ENCODE measurements around the gene ITGAE.

- TF ChIP-seq, protein P1, sequence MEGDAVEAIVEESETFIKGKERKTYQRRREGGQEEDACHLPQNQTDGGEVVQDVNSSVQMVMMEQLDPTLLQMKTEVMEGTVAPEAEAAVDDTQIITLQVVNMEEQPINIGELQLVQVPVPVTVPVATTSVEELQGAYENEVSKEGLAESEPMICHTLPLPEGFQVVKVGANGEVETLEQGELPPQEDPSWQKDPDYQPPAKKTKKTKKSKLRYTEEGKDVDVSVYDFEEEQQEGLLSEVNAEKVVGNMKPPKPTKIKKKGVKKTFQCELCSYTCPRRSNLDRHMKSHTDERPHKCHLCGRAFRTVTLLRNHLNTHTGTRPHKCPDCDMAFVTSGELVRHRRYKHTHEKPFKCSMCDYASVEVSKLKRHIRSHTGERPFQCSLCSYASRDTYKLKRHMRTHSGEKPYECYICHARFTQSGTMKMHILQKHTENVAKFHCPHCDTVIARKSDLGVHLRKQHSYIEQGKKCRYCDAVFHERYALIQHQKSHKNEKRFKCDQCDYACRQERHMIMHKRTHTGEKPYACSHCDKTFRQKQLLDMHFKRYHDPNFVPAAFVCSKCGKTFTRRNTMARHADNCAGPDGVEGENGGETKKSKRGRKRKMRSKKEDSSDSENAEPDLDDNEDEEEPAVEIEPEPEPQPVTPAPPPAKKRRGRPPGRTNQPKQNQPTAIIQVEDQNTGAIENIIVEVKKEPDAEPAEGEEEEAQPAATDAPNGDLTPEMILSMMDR (IDR thresholded peaks at IDR 0.05) = no peak
- TF ChIP-seq POLR2AphosphoS5 (IDR thresholded peaks at IDR 0.05) = no peak
- no peak for TF ChIP-seq POLR2A (IDR thresholded peaks at IDR 0.05)
Observed at GRCh38 chr17:3788200-3788599, 12.8 kb downstream of the ITGAE start.

Measured in sigmoid colon (tissue), 4 donors.